GM19193 (cell line): ENCODE data around the gene PAEP.

Experiments
- POLR2A ChIP-seq: IDR thresholded peaks from 4 replicates; pipeline ENCODE4 v1.6.1; 2011; ENCODE audit not compliant: insufficient read depth, insufficient read length; ENCODE audit errors: extremely low read depth

Gene PAEP

DNA sequence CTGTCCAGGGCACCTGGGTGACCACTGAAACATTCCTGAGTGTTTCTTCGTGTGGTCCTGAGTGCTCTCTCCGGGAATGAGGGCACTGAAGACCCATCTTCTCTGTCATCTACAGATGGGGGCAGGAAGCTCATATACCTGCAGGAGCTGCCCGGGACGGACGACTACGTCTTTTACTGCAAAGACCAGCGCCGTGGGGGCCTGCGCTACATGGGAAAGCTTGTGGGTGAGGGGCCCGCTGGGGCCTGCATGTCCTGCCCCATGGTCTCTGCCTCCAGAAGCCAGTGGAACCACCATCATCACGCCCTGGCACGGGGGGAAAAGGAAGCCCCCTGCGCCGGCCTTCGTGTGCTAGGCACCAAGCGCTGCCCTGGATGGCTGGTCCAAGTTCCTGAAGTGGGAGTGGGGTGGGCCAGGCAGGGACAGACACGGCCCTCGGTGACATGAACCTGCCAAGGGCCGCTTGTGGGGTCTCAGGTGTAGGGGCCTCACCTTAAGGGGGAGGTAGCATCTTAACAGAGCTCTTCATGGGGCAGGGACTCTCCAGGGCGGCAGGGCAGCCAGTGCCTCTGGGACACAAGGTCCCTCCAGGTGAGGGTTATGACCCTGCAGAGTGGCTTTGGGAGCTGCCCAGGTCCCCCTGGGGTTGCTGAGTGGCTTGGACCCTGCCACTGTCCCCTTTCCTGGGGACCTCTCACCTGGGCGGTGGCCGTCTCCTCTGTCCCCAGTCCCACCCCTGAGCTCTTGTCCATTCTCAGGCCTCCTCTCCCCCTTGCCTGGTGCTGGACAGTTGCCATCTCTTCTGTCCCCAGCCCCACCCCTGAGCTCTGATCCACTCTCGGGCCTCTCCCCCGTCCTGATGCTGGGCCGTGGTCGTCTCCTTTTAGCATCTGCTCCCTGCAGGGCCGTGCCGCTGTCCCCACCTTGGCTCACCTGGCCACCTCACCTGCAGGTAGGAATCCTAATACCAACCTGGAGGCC is 13.5 kb upstream of the PAEP start:
- TF ChIP-seq POLR2A: no peak

DNA sequence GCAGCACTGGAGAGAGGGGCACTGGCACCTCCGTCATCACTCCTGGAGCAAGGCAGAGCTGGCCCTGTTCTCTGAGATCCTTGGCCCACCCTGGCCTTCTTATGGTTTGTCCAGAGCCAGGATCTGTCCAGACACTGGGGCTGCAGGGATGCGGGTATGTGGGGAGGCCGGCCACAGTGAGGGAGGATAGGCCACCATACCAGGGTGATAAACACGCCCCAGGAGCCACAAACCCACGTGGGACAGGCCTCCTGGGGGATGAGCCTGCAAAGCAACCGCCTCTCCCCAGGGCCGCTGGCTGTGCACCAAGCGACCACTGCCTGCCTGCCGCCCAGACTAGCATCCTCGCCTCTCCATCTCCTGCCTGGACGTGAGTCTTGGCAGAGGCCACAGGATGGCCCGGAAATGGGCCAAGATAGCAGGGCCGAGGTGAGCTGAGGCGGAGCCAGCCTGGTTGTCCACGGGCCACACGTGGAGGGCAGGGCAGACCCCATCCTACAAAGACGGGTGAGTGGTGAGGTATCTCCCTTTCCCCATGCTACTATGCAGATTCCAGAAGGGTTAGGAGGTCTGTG is 11.1 kb upstream of the PAEP start:
- TF ChIP-seq POLR2A: no peak

DNA sequence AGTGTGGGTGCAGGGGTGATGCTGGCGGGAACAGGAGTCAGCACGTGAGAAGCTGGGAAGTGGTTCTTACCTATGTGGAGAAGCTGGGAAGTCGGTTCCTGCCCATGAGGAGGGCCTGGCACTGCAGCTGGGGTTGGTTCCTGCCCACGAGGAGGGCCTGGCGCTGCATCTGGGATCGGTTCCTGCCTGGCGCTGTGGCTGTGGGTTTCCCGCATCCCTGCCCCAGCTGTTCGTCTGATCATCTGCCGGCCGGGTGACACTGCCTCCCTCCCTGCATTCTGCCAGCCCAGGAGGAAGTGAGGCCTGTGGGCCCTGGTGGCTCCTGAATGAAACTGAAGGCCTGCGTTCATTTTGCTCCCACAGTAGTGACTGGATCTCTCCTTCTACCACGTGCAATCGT is 10.5 kb upstream of the PAEP start:
- no peak for TF ChIP-seq POLR2A

DNA sequence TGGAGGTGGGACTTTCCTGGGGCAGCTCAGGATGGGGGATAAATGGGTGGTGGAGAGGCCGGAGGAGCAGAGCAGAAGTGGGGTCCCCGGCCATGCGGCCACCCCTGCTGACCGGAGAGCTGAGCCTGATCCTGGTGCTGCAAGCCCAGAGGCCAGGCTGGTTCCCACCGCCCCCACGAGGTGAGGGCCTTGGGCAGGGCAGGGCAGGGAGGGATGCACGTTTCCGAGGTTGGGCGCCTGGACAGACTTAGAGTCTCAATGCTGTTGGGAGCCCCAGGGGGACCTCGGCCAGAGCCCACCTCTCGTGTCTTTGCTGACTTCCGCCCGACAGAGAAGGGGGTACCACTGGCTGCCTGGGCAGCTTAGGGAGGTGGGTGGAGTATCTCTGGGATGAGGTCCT is 10.1 kb upstream of the PAEP start:
- TF ChIP-seq POLR2A: no peak

DNA sequence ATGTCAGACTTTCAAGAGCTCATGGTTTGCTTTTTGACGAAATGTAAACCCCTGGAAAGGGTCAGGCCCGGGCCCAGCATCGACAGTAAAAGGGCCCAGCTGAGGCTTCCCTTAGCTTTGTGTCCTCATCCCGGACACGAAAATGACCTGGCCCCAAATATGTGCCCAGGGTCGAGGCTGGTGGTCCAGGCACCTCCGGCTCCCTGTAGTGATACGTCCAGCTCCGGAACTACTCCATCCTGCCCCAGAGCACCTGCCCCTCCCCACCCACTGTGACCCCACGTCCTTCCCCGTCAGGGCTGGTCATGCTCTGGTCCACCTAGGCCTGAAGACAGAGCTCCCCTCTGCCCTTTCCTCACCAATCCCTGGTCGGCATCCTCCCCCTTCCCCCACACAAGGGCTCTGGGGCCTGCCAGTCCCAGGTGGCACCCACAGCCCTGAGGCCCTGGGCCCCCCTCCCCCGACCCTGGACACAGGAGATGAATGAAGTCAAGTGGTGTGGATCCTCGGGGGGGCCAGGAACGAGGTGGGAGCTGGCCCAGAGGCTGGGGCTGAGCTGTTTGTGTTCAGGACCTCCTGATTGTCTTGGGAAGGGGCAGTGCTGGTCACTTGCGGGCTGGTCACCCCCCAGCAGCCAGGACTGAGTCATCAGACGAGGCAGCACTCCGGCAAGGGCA is 9.4 kb upstream of the PAEP start:
- TF ChIP-seq POLR2A: no peak

DNA sequence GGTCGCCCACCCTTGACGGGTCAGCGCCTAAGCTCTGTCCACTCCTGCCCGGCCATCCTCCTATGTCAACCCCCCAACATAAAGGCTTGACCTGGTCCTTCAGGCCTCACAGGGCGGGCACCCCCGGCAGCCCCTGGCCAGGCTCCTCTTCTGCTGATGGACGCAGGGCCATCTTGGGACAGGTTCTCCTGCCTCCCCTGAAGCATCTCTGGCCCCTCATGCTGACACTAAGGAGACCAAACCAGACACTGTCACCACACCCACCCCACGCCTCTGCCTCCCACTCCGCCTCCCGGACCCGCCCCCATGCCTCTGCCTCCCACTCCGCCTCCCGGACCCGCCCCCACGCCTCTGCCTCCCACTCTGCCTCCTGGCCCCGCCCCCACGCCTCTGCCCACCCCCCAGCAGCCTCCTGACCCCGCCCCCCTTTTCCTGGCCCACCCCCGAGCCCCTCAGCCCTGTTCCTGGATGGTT is 8.8 kb upstream of the PAEP start:
- no peak for TF ChIP-seq POLR2A

DNA sequence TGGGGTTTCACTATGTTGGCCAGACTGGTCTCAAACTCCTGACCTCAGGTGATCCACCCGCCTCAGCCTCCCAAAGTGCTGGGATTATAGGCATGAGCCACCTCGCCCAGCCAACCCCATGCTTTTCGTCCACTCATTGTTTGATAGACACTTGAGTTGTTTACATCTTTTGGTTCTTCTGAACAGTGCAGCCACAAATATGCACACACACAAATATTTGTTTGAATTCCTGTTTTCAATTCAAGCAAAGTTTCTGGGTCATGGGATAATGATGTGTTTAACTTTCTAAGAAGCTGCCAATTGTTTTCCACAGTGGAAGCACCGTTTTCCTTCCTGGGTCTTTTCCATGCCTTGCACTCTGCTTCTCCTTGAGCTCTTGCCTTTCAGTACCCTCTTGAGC is 6.8 kb upstream of the PAEP start:
- no peak for TF ChIP-seq POLR2A

DNA sequence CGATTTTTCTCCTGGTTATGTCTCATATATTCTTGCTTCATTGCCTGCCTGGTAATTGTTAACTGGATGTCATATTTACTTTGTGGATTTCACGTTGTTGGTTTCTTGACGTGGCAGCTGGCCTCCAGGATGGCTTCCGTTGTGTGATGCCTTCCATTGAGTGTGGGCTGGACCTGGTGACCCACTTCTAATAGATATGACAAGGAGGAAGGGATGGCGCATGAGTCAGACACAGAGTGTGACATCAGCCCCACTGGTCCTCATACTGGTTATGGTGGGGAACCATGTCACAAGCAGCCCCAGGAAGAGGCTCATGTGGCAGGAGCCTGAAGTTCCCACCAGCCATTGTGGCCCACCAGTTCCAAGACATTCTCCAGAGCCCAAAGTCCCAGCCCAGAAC is 6.4 kb upstream of the PAEP start:
- no peak for TF ChIP-seq POLR2A

DNA sequence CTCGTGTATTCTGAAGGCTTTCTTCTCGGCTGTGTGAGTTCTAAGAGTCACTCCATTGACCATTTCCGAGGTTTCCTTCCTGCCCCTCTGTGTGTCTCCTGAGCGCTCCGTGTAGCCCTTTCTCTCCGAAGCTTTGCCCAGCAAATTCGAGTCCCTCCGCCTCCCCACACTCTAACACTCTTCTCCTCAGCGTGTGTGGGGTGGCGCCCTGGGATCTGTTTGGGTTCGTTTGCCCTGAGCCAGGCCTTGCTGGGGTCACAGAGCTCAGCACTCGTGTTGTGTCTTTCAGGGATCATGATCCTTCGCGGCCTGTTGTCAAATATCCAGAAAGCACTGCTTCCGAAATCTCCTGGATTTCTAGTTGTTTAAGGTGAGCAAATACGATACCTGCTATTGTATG is 5.6 kb upstream of the PAEP start:
- TF ChIP-seq POLR2A: no peak

DNA sequence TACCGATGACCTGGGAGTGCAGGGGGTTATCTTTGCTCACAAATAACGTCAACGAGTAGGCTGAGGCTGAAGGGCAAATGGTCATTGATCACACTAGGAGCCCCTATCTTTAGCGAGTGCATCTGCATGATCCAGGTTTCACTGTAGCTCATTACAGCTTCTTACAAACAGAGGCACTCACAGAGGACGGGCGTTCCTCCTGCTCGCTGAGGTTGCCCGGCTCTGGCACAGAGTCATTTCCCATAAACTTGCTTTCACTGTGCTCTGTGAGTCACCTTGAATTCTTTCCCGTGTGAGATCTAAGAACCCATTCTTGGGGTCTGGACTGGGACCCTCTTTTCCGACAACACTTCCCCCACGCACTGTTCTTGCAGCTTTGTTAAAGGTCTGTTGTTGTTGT is 1.9 kb upstream of the PAEP start:
- no peak for TF ChIP-seq POLR2A

DNA sequence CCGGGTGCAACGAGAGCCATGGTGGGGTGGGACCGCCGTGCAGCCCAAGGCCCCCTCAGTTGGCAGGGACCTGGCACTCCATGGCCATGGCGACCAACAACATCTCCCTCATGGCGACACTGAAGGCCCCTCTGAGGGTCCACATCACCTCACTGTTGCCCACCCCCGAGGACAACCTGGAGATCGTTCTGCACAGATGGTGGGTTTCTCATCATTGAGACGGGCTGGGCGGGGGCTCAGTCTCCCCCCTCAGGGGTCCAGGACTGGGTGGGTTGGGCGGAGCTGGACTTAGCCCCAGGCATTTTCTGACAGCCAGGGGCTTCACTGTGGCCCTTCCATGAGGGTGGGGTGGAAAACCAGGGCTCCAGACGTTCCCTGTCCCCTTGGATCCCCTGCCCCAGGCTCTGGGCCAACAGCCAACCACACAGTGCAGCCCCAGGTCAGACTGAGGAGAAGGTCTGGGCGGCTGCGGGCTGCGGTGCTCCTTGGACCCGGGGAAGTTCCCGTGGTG is 734 bp downstream of the PAEP start:
- TF ChIP-seq POLR2A: no peak

DNA sequence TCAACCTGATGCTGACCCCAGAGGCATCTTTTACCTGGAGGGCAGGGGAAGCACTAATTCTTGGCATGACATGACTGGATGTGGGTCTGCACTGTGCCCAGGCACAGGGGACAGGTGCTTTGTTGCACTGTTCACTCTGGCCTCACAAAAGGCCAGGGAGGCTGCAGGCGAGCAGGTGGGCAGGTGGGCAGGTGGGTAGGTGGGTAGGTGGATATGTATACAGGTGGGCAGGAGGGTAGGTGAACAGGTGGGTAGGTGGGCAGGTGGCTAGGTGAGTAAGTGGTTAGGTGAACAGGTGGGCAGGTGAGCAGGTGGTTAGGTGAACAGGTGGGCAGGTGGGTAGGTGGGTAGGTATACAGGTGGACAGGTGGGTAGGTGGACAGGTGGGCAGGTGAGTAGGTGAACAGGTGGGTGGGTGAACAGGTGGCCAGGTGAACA is 1.5 kb downstream of the PAEP start:
- TF ChIP-seq POLR2A: no peak

DNA sequence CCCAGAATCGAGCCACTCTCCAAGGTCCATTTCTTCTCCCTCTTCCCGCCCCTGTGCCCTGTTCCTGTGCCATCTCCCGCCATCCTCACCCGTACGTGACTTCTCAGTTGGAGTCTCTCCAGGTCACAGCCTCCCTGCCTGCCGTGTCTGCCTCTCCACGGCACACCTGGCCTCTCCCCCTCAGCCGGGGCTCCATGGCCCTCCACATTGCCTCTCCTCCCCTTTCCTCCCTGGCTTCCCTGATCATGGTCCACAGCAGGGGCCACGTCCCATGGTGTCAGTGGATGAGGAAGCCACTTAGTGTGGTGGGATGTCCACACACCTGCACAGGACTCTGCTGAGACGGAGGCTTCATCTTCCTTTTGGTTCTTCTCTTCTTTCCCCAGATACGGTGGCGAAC is 2.3 kb downstream of the PAEP start:
- no peak for TF ChIP-seq POLR2A

DNA sequence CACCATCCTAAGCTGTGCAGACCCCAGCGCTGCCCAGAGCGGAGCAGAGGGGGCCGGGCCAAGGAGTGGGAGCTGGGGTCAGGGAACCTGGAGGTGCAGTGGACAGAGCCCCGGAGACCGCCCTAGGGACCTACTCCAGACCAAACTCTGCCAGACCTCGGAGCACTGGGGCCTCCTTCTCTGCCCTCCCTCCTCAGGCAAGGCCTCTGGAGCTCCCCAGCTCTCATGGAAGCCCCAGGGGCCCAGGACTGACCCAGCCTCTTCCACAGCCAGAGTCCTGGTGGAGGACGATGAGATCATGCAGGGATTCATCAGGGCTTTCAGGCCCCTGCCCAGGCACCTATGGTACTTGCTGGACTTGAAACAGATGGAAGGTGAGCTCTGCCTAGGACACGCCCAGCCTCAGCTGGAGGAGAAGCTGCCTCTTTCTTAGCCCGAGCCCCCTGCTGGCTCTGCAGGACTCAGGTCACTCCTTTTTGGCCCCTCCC is 3.6 kb downstream of the PAEP start:
- no peak for TF ChIP-seq POLR2A

DNA sequence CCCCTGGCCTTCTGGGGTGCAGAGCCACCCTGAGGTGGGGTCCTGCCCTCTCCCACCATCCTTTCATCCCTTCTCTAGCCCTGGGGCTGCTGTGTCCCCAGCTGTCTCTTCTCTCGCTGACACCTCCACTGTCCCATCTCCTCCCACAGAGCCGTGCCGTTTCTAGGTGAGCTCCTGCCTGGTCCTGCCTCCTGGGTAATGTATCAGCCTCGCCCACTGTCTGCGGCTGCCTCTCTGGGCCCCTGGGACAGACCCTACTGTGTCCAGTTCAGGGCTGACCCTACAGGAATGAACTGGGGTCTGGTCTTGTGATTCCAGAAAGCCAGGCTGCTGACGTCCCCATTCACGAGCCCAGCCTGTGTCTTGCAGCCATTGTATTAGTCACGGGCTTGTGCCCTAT is 4.1 kb downstream of the PAEP start:
- TF ChIP-seq POLR2A: no peak
